Ectodermal cell (in vitro differentiated cells): Measurements from ENCODE around the gene PGPEP1.

ENCODE experiments used
- H3K27ac ChIP-seq: 2 replicates; pipeline ENCODE4 v1.7.0; 2013; ENCODE audit warnings: mild to moderate bottlenecking, low read depth, low read length; ENCODE audit not compliant: insufficient read depth, poor library complexity, severe bottlenecking
- H3K27me3 ChIP-seq: 2 replicates; pipeline ENCODE4 v1.7.0; 2013; ENCODE audit warnings: mild to moderate bottlenecking, low read length; ENCODE audit not compliant: insufficient read depth, control insufficient read depth, poor library complexity, severe bottlenecking
- H3K36me3 ChIP-seq: one replicate; pipeline ENCODE4 v1.7.0; 2013; ENCODE audit warnings: low read length; ENCODE audit not compliant: control insufficient read depth, insufficient read depth
- H3K4me1 ChIP-seq: one replicate; pipeline ENCODE4 v1.7.0; 2013; ENCODE audit warnings: low read length; ENCODE audit not compliant: control insufficient read depth, insufficient read depth
- H3K4me3 ChIP-seq: 2 replicates; pipeline ENCODE4 v1.7.0; 2013; ENCODE audit warnings: low read depth, low read length, control low read depth; ENCODE audit not compliant: insufficient read depth
- H3K9me3 ChIP-seq: 2 replicates; pipeline ENCODE4 v1.7.0; 2013; ENCODE audit warnings: mild to moderate bottlenecking, low read length, moderate library complexity; ENCODE audit not compliant: control insufficient read depth
- WGBS, 2 experiments: methylation state at CpG; one replicate each; pipeline ENCODE4 v1.1.7; 2013; ENCODE audit warnings: missing lambda C conversion rate in 2 of 2; 5-methylcytosine and 5-hydroxymethylcytosine counted together

PGPEP1 gene

DNA sequence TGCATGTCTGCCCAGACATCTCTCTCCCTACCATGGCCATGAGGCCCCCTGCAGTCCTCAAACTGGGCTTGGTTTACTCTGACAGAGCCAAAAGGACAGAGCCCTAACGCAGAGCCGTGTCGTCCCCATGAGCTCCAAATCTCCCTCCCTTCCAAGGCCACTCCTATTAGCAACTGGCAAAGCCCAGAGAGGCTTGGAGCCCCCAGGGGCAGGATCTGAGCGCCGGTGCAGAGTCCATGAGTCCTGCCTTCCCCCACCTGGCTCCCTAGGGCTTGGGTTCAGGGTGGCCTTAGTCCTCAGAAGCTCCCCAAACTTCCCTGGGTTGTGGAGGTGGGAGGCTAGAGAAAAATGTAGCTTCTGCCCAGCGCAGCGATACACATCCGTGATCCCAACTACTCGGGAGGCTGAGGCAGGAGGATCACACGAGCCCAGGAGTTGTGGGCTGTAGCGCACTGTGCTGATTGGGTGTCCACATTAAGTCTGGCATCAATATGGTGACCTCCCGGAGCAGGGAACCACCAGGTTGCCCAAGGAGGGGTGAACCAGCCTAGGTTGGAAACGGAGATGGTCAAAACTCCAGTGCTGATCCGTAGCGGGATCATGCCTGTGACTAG lies 7.4 kb upstream of the PGPEP1 start:
- no peaks in the 10 kb centered on the region for H3K9me3 ChIP-seq
- peaks cover 8% of the 10 kb centered on the region for H3K4me1 ChIP-seq
- H3K27me3 ChIP-seq: no peaks in the 10 kb centered on the region
- no peak overlapping the region for H3K27ac ChIP-seq
- H3K4me3 ChIP-seq: no peak overlapping the region
- H3K36me3 ChIP-seq: no peaks in the 10 kb centered on the region
- WGBS, 2 experiments: 84 to 87% methylated on average over 15 of the region's 15 CpGs

DNA sequence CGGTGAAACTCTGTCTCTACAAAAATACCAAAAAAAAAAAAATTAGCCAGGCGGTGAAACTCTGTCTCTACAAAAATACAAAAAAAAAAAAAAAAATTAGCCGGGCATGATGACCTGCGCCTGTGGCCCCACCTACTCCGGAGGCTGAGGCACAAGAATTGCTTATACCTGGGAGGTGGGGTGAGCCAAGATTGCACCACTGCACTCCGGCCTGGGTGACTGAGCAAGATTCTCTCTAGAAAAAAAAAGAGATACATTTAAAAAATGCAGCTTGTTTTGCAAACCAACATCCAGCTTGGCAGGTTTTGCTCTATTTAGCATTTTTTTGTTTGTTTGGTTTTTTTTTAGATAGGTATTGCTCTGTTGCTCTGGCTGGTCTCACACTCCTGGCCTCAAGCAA lies 6.7 kb upstream of the PGPEP1 start:
- 94 to 95% methylated on average over 6 of the region's 6 CpGs for WGBS, 2 experiments

GRCh38 chr19:18336121-18336520 lies 4.3 kb upstream of the PGPEP1 start:
- 69 to 74% methylated on average over 7 of the region's 7 CpGs for WGBS, 2 experiments
- Histone ChIP-seq H3K36me3 (no peaks in the 10 kb centered on the region), H3K4me1 (peaks cover 4% of the 10 kb centered on the region), H3K27me3 (peaks cover 6% of the 10 kb centered on the region), H3K27ac (no peak overlapping the region), H3K9me3 (no peaks in the 10 kb centered on the region), H3K4me3 (no peak overlapping the region)

More for the DNA sequence above, 6.7 kb upstream of the PGPEP1 start:
- Histone ChIP-seq H3K27ac (no peak overlapping the region), H3K4me3 (no peak overlapping the region), H3K27me3 (no peaks in the 10 kb centered on the region), H3K36me3 (no peaks in the 10 kb centered on the region), H3K4me1 (peaks cover 8% of the 10 kb centered on the region), H3K9me3 (no peaks in the 10 kb centered on the region)

DNA sequence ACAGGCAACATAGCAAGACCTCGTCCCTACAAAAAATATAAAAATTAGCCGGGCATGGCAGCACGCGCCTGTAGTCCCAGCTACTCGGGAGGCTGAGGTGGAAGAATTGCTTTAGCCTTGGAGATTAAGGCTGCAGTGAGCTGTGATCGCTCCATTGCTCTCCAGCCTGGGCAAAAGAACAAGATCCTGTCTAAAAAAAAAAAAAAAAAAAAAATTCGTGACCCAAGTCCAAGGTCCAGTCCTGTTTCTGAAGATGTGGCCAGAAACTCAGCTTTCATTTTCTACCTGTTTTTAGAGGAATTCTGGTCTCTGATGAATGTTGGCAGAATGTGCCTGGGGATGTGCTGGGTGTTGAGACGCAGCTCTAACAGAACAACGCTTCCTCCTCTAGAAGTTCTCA lies 1.9 kb upstream of the PGPEP1 start:
- H3K4me3 ChIP-seq: no peak overlapping the region
- no peaks in the 10 kb centered on the region for H3K9me3 ChIP-seq
- no peaks in the 10 kb centered on the region for H3K4me1 ChIP-seq
- no peak overlapping the region for H3K27ac ChIP-seq
- no peaks in the 10 kb centered on the region for H3K36me3 ChIP-seq
- WGBS, 2 experiments: 89 to 90% methylated on average over 8 to 9 of the region's 9 CpGs
- peaks cover 12% of the 10 kb centered on the region for H3K27me3 ChIP-seq

DNA sequence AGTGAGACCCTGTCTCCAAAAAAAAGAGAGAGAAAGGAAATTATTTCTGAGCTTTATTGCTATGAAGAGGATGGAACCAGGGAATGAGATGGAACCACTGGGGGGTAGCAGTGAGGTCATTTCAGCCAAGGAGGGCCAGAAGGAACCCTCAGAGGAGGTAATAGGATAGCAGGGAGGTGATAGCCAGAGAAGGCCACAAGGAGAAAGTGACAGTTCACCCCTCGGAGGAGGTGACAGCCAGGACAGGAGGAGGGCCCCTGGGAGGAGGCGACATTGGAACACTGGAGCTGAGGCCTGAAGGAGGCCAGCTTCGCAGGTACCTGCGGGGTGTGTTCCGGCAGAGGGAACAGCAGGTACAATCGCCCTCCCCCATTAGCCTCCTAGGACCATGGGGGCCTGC lies 675 bp upstream of the PGPEP1 start:
- H3K27ac ChIP-seq: no peak overlapping the region
- WGBS, 2 experiments: 54% methylated on average over 6 of the region's 6 CpGs
- peaks cover 12% of the 10 kb centered on the region for H3K27me3 ChIP-seq
- no peaks in the 10 kb centered on the region for H3K36me3 ChIP-seq
- no peak overlapping the region for H3K4me3 ChIP-seq
- H3K4me1 ChIP-seq: peaks cover 8% of the 10 kb centered on the region
- H3K9me3 ChIP-seq: no peaks in the 10 kb centered on the region

DNA sequence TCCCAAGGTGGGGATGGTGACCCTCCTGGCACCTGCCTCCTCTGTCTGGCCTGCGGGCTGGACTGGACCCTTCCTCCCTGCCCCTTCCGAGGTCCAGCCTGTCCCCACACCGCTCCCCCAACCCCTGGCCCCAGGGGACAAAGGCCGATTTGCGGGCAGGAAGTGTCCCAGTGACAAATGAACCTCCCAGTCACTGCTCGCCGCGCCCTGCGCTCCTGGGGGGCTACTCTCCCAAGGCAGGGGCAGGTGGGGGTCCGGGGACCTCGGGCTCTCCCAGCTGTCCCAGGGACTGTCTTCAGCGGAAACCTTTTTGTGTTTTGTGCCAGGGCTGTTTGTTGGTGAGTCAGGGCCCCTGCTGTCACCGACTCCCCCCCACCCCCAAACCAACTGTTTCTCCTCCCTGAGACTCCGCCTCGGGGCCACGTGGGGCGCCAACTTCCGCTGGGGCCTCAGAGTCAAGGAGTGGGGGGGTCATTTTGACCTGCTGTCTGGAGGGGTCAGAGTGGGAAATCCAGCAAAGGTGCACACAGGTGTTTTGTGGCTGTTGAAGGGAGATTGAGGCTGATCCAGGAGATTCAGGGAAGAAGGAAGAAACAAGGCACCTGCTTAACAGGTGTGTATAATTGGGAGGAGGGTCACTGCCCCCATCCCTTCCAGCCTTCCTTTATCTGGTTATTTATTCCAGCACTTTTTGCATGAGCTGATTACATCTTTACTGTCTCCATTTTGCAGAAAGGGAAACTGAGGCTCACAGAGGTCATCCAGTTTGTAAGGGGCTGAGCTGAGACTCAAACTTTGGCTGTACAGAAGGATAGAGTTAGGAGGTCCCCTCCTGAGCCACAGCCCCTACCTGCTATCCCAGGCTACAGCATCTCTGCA lies 831 bp downstream of the PGPEP1 start:
- Histone ChIP-seq H3K27me3 (peaks cover 12% of the 10 kb centered on the region), H3K4me1 (peaks cover 14% of the 10 kb centered on the region), H3K27ac (no peak overlapping the region), H3K36me3 (no peaks in the 10 kb centered on the region), H3K4me3 (peak overlapping the region; percentile 58), H3K9me3 (no peaks in the 10 kb centered on the region)
- WGBS, 2 experiments: 2% methylated on average over 18 of the region's 18 CpGs

DNA sequence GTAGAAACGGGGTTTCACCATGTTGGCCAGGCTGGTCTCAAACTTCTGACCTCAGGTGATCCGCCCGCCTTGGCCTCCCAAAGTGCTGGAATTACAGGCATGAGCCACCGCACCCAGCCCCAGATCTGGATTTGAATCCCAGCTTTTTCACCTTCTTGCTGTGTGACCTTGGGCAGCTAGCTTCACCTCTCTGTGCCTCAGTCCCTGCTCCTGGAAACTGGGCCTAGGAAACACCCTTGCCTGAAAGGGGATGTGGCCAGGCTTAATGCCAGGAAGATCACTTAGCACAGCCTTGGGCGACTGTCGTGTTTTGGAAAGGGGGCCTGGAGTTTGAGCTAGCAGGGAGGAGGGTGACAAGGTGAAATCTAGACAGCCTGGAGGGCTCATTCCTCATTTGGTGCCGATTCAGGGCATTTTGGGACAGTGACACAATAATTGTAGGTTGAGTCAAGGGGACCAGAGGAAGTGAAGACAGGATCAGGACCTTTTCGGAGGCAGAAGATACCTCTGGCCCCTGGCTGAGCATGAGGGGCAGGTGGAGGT lies 1.8 kb downstream of the PGPEP1 start:
- H3K4me3 ChIP-seq: no peak overlapping the region
- H3K27me3 ChIP-seq: peaks cover 12% of the 10 kb centered on the region
- peaks cover 16% of the 10 kb centered on the region for H3K4me1 ChIP-seq
- WGBS, 2 experiments: 88 to 92% methylated on average over 8 of the region's 8 CpGs
- no peaks in the 10 kb centered on the region for H3K36me3 ChIP-seq
- no peaks in the 10 kb centered on the region for H3K9me3 ChIP-seq
- H3K27ac ChIP-seq: no peak overlapping the region

- Histone ChIP-seq H3K27ac (no peak overlapping the region), H3K27me3 (peaks cover 12% of the 10 kb centered on the region), H3K36me3 (no peaks in the 10 kb centered on the region), H3K9me3 (no peaks in the 10 kb centered on the region), H3K4me1 (peaks cover 16% of the 10 kb centered on the region), H3K4me3 (no peak overlapping the region)
- 19 to 26% methylated on average over 13 of the region's 13 CpGs for WGBS, 2 experiments
These were observed 4.2 kb downstream of the PGPEP1 start for GRCh38 chr19:18344582-18344950.

GRCh38 chr19:18345296-18345695 lies 4.9 kb downstream of the PGPEP1 start:
- Histone ChIP-seq H3K27me3 (peaks cover 12% of the 10 kb centered on the region), H3K9me3 (no peaks in the 10 kb centered on the region), H3K27ac (no peak overlapping the region), H3K4me3 (no peak overlapping the region), H3K36me3 (no peaks in the 10 kb centered on the region), H3K4me1 (peaks cover 16% of the 10 kb centered on the region)
- WGBS, 2 experiments: 91 to 94% methylated on average over 6 of the region's 6 CpGs

DNA sequence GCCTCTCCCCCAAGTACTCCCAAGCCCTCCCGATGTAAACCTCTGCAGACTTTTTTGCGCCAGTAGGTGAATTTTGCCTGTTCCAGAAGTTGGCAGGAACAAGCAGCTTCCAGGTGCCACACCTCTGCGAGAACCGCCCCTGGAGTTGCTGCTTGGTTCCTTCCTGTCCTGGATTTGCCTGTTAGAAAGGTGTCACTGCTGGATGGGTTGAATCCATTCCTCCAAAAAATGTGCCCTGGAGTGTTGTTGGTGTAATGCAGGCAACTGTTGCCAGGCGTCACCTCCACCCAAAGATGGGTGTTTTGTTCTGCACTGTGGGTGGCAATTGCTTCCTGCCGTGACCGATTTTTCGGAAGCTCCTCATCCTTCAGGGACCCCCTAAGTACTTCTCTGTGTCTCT lies 5.7 kb downstream of the PGPEP1 start:
- peaks cover 16% of the 10 kb centered on the region for H3K4me1 ChIP-seq
- H3K9me3 ChIP-seq: no peaks in the 10 kb centered on the region
- WGBS, 2 experiments: 47 to 48% methylated on average over 8 of the region's 8 CpGs
- H3K36me3 ChIP-seq: no peaks in the 10 kb centered on the region
- peaks cover 6% of the 10 kb centered on the region for H3K27me3 ChIP-seq
- no peak overlapping the region for H3K4me3 ChIP-seq
- H3K27ac ChIP-seq: no peak overlapping the region
